ENCODE data around the gene SND1. TPM values are rescaled to one million over a fixed set of nuclear protein-coding genes. Genes with fewer than 3 reads are reported as not detected.

Gene SND1
- total and polyA plus RNA-seq, 2 of the 4 experiments (the other 2 are of a cell fraction) = 154 to 294 TPM

- WGBS, 2 experiments (ENCODE audit: extremely low coverage in 2 of 2, insufficient read length in 1 of 2) = no CpG with 5 or more reads among the region's 4 CpGs
- no peak overlapping the region for H3K18ac ChIP-seq (ENCODE audit: low read depth, low read length)
- ChIA-PET POLR2A (ENCODE audit: unreplicated experiment) (no interaction called here), CTCF (no interaction called here)
- H2BK15ac ChIP-seq (ENCODE audit: low read depth, low read length) = no peak overlapping the region
- intact Hi-C loops (cut with micrococcal nuclease) (no loop called here), dilution Hi-C loops (cut with HindIII; ENCODE audit: low sequenced_read_pairs, unreplicated experiment) (no loop called here), in situ Hi-C loops (cut with MboI; ENCODE audit: low sequenced_read_pairs) (no loop called here)
- no peaks in the 10 kb centered on the region for H3K27me3 ChIP-seq (ENCODE audit: control insufficient read depth, insufficient read depth, low read length)
- no peak overlapping the region for H3K23ac ChIP-seq (ENCODE audit: low read depth, low read length)
- H2BK5ac ChIP-seq (ENCODE audit: low read depth, low read length, poor library complexity, severe bottlenecking) = no peak overlapping the region
- H3K4me2 ChIP-seq (ENCODE audit: low read depth, low read length) = no peak overlapping the region
- TF ChIP-seq CTCF (conservative IDR thresholded peaks at IDR 0.05; ENCODE audit: low read depth, low read length) (no peak), POLR2A (IDR thresholded peaks at IDR 0.05; ENCODE audit: low read depth, low read length) (no peak), BHLHE40 (IDR thresholded peaks at IDR 0.05; ENCODE audit: low read depth, low read length) (no peak)
- H2AK5ac ChIP-seq (ENCODE audit: low read depth, low read length) = no peak overlapping the region
- peaks cover 15% of the 10 kb centered on the region for H3K9me1 ChIP-seq (ENCODE audit: insufficient read depth, low read length)
- H3K4me1 ChIP-seq (ENCODE audit: control insufficient read depth, insufficient read depth, low read length) = peaks cover 14% of the 10 kb centered on the region
- H3K9ac ChIP-seq (ENCODE audit: low read depth, low read length) = no peak overlapping the region
- peaks cover 45 to 82% of the 10 kb centered on the region in 2 experiments for H3K79me1 ChIP-seq (ENCODE audit: low read depth in 1 of 2, low read length in 2 of 2)
- no peak overlapping the region; the same call in 1 of the 2 replicates for H3K14ac ChIP-seq (replicated peaks; ENCODE audit: low read depth, low read length)
- 0 out of 2 replicates have a peak overlapping the region, but pooled peaks have one; percentile 4 for H3K4ac ChIP-seq (ENCODE audit: low read depth, low read length)
- no peak overlapping the region for H4K91ac ChIP-seq (ENCODE audit: insufficient read depth, low read depth, low read length)
- no peak overlapping the region for H3K56ac ChIP-seq (ENCODE audit: extremely low read depth, insufficient read depth, low read length)
- no peak overlapping the region for H2BK20ac ChIP-seq (ENCODE audit: low read depth, low read length)
- no peak for DNase-seq
- no peak for ATAC-seq (ENCODE audit: low read depth)
- peaks cover 50% of the 10 kb centered on the region for H4K20me1 ChIP-seq (ENCODE audit: insufficient read depth, low read length)
- no peak overlapping the region for H4K5ac ChIP-seq (ENCODE audit: low read depth, low read length)
- H3K4me3 ChIP-seq (ENCODE audit: insufficient read depth, low read depth, low read length) = no peak overlapping the region
- no TSS peak for BruUV-seq (replicated peaks)
- H3K27ac ChIP-seq (ENCODE audit: insufficient read depth, low read length) = no peak overlapping the region
- no peaks in the 10 kb centered on the region for H3K36me3 ChIP-seq (ENCODE audit: control insufficient read depth, insufficient read depth, low read length)
- no peak overlapping the region for H2BK120ac ChIP-seq (ENCODE audit: low read depth, low read length)
- no peak overlapping the region for H2AK9ac ChIP-seq (replicated peaks; ENCODE audit: low read depth, low read length, poor library complexity)
- H3K9me3 ChIP-seq (ENCODE audit: control insufficient read depth, insufficient read depth, low read length) = no peaks in the 10 kb centered on the region
- H4K8ac ChIP-seq (ENCODE audit: low read depth in 2 of 2, low read length in 2 of 2) = no peak overlapping the region
- no peak overlapping the region for H2AFZ ChIP-seq (replicated peaks; ENCODE audit: low read length, poor library complexity)
These were observed 227.4 kb downstream of the SND1 start for GRCh38 chr7:127879436-127879835.
